ENCODE data around the gene SLC27A2. TPM values are rescaled to one million over a fixed set of nuclear protein-coding genes. Genes with fewer than 3 reads are reported as not detected.

Gene SLC27A2
- polyA plus RNA-seq, 4 donors, result 4.3 to 81.2 (median 11.3) TPM

GRCh38 chr15:50241684-50242450 lies 59.9 kb downstream of the SLC27A2 start:
- no peaks in the 10 kb centered on the region for H3K9me3 ChIP-seq (ENCODE audit: control insufficient read depth in 2 of 2, insufficient read depth in 1 of 2, low read depth in 1 of 2, low read length in 1 of 2)
- no peak overlapping the region for H3K27ac ChIP-seq (ENCODE audit: low read depth in 1 of 3, low read length in 2 of 3)
- H3K36me3 ChIP-seq (ENCODE audit: control insufficient read depth in 3 of 3, insufficient read depth in 2 of 3, low read depth in 1 of 3, low read length in 3 of 3), result no peaks in the 10 kb centered on the region
- no peaks in the 10 kb centered on the region for H3K27me3 ChIP-seq (ENCODE audit: control insufficient read depth in 3 of 3, insufficient read depth in 3 of 3, low read length in 3 of 3)
- H3K4me3 ChIP-seq (ENCODE audit: low read depth in 1 of 3, low read length in 3 of 3), result no peak overlapping the region
- no peaks in the 10 kb centered on the region for H3K4me1 ChIP-seq (ENCODE audit: control insufficient read depth in 3 of 3, insufficient read depth in 2 of 3, low read depth in 1 of 3, low read length in 2 of 3)
- WGBS, 3 donors, result 70 to 77% (median 71%) methylated on average over 5 of the region's 5 CpGs
- no peak for DNase-seq
- FAIRE-seq, result no peak

- no peak overlapping the region for H3K4me3 ChIP-seq (ENCODE audit: low read depth in 1 of 3, low read length in 3 of 3)
- 98 to 100% (median 100%) methylated on average over 1 of the region's 1 CpG for WGBS, 3 donors
- H3K27ac ChIP-seq (ENCODE audit: low read depth in 1 of 3, low read length in 2 of 3), result no peak overlapping the region
- H3K4me1 ChIP-seq (ENCODE audit: control insufficient read depth in 3 of 3, insufficient read depth in 2 of 3, low read depth in 1 of 3, low read length in 2 of 3), result no peaks in the 10 kb centered on the region
- no peak for FAIRE-seq
- no peak for DNase-seq
- no peaks in the 10 kb centered on the region for H3K27me3 ChIP-seq (ENCODE audit: control insufficient read depth in 3 of 3, insufficient read depth in 3 of 3, low read length in 3 of 3)
- H3K9me3 ChIP-seq (ENCODE audit: control insufficient read depth in 2 of 2, insufficient read depth in 1 of 2, low read depth in 1 of 2, low read length in 1 of 2), result no peaks in the 10 kb centered on the region
- H3K36me3 ChIP-seq (ENCODE audit: control insufficient read depth in 3 of 3, insufficient read depth in 2 of 3, low read depth in 1 of 3, low read length in 3 of 3), result no peaks in the 10 kb centered on the region
These were observed 62.2 kb downstream of the SLC27A2 start for GRCh38 chr15:50244153-50244552.

GRCh38 chr15:50244959-50245624 lies 63.1 kb downstream of the SLC27A2 start:
- no peaks in the 10 kb centered on the region for H3K36me3 ChIP-seq (ENCODE audit: control insufficient read depth in 3 of 3, insufficient read depth in 2 of 3, low read depth in 1 of 3, low read length in 3 of 3)
- DNase-seq (no peak), FAIRE-seq (no peak)
- 85 to 94% (median 91%) methylated on average over 2 of the region's 2 CpGs for WGBS, 3 donors
- no peaks in the 10 kb centered on the region for H3K27me3 ChIP-seq (ENCODE audit: control insufficient read depth in 3 of 3, insufficient read depth in 3 of 3, low read length in 3 of 3)
- no peaks in the 10 kb centered on the region for H3K4me1 ChIP-seq (ENCODE audit: control insufficient read depth in 3 of 3, insufficient read depth in 2 of 3, low read depth in 1 of 3, low read length in 2 of 3)
- H3K9me3 ChIP-seq (ENCODE audit: control insufficient read depth in 2 of 2, insufficient read depth in 1 of 2, low read depth in 1 of 2, low read length in 1 of 2), result no peaks in the 10 kb centered on the region
- H3K27ac ChIP-seq (ENCODE audit: low read depth in 1 of 3, low read length in 2 of 3), result no peak overlapping the region
- H3K4me3 ChIP-seq (ENCODE audit: low read depth in 1 of 3, low read length in 3 of 3), result no peak overlapping the region

GRCh38 chr15:50246631-50247030 lies 64.6 kb downstream of the SLC27A2 start:
- 93 to 98% (median 94%) methylated on average over 2 of the region's 2 CpGs for WGBS, 3 donors

GRCh38 chr15:50247819-50248655 lies 66.0 kb downstream of the SLC27A2 start:
- no peaks in the 10 kb centered on the region for H3K9me3 ChIP-seq (ENCODE audit: control insufficient read depth in 2 of 2, insufficient read depth in 1 of 2, low read depth in 1 of 2, low read length in 1 of 2)
- 77 to 82% (median 78%) methylated on average over 14 of the region's 14 CpGs for WGBS, 3 donors
- H3K4me3 ChIP-seq (ENCODE audit: low read depth in 1 of 3, low read length in 3 of 3), result no peak overlapping the region
- no peaks in the 10 kb centered on the region for H3K27me3 ChIP-seq (ENCODE audit: control insufficient read depth in 3 of 3, insufficient read depth in 3 of 3, low read length in 3 of 3)
- H3K27ac ChIP-seq (ENCODE audit: low read depth in 1 of 3, low read length in 2 of 3), result peak overlapping the region in 2 of 3 donors; percentile 9 to 88
- DNase-seq, result peak; percentile 53 to 77
- H3K4me1 ChIP-seq (ENCODE audit: control insufficient read depth in 3 of 3, insufficient read depth in 2 of 3, low read depth in 1 of 3, low read length in 2 of 3), result no peaks in the 10 kb centered on the region
- no peaks in the 10 kb centered on the region for H3K36me3 ChIP-seq (ENCODE audit: control insufficient read depth in 3 of 3, insufficient read depth in 2 of 3, low read depth in 1 of 3, low read length in 3 of 3)
- FAIRE-seq, result no peak

More at GRCh38 chr15:50246631-50247030, 64.6 kb downstream of the SLC27A2 start:
- FAIRE-seq, result no peak
- Histone ChIP-seq H3K36me3 (ENCODE audit: control insufficient read depth in 3 of 3, insufficient read depth in 2 of 3, low read depth in 1 of 3, low read length in 3 of 3) (no peaks in the 10 kb centered on the region), H3K27me3 (ENCODE audit: control insufficient read depth in 3 of 3, insufficient read depth in 3 of 3, low read length in 3 of 3) (no peaks in the 10 kb centered on the region), H3K4me1 (ENCODE audit: control insufficient read depth in 3 of 3, insufficient read depth in 2 of 3, low read depth in 1 of 3, low read length in 2 of 3) (no peaks in the 10 kb centered on the region), H3K27ac (ENCODE audit: low read depth in 1 of 3, low read length in 2 of 3) (no peak overlapping the region), H3K4me3 (ENCODE audit: low read depth in 1 of 3, low read length in 3 of 3) (no peak overlapping the region), H3K9me3 (ENCODE audit: control insufficient read depth in 2 of 2, insufficient read depth in 1 of 2, low read depth in 1 of 2, low read length in 1 of 2) (no peaks in the 10 kb centered on the region)
- no peak for DNase-seq

GRCh38 chr15:50248994-50249582 lies 67.1 kb downstream of the SLC27A2 start:
- Histone ChIP-seq H3K4me3 (ENCODE audit: low read depth in 1 of 3, low read length in 3 of 3) (no peak overlapping the region), H3K4me1 (ENCODE audit: control insufficient read depth in 3 of 3, insufficient read depth in 2 of 3, low read depth in 1 of 3, low read length in 2 of 3) (no peaks in the 10 kb centered on the region), H3K36me3 (ENCODE audit: control insufficient read depth in 3 of 3, insufficient read depth in 2 of 3, low read depth in 1 of 3, low read length in 3 of 3) (no peaks in the 10 kb centered on the region), H3K27ac (ENCODE audit: low read depth in 1 of 3, low read length in 2 of 3) (no peak overlapping the region), H3K27me3 (ENCODE audit: control insufficient read depth in 3 of 3, insufficient read depth in 3 of 3, low read length in 3 of 3) (no peaks in the 10 kb centered on the region), H3K9me3 (ENCODE audit: control insufficient read depth in 2 of 2, insufficient read depth in 1 of 2, low read depth in 1 of 2, low read length in 1 of 2) (no peaks in the 10 kb centered on the region)
- no peak for FAIRE-seq
- WGBS, 3 donors, result 57 to 69% (median 60%) methylated on average over 4 of the region's 4 CpGs
- no peak for DNase-seq

- 78 to 85% (median 83%) methylated on average over 2 of the region's 2 CpGs for WGBS, 3 donors
- DNase-seq, result no peak
- Histone ChIP-seq H3K4me1 (ENCODE audit: control insufficient read depth in 3 of 3, insufficient read depth in 2 of 3, low read depth in 1 of 3, low read length in 2 of 3) (no peaks in the 10 kb centered on the region), H3K9me3 (ENCODE audit: control insufficient read depth in 2 of 2, insufficient read depth in 1 of 2, low read depth in 1 of 2, low read length in 1 of 2) (no peaks in the 10 kb centered on the region), H3K27ac (ENCODE audit: low read depth in 1 of 3, low read length in 2 of 3) (no peak overlapping the region), H3K27me3 (ENCODE audit: control insufficient read depth in 3 of 3, insufficient read depth in 3 of 3, low read length in 3 of 3) (no peaks in the 10 kb centered on the region), H3K4me3 (ENCODE audit: low read depth in 1 of 3, low read length in 3 of 3) (no peak overlapping the region), H3K36me3 (ENCODE audit: control insufficient read depth in 3 of 3, insufficient read depth in 2 of 3, low read depth in 1 of 3, low read length in 3 of 3) (no peaks in the 10 kb centered on the region)
- no peak for FAIRE-seq
These were observed 67.7 kb downstream of the SLC27A2 start for GRCh38 chr15:50249704-50250103.

GRCh38 chr15:50250760-50251394 lies 68.9 kb downstream of the SLC27A2 start:
- no peaks in the 10 kb centered on the region for H3K4me1 ChIP-seq (ENCODE audit: control insufficient read depth in 3 of 3, insufficient read depth in 2 of 3, low read depth in 1 of 3, low read length in 2 of 3)
- no peaks in the 10 kb centered on the region for H3K36me3 ChIP-seq (ENCODE audit: control insufficient read depth in 3 of 3, insufficient read depth in 2 of 3, low read depth in 1 of 3, low read length in 3 of 3)
- H3K27me3 ChIP-seq (ENCODE audit: control insufficient read depth in 3 of 3, insufficient read depth in 3 of 3, low read length in 3 of 3), result no peaks in the 10 kb centered on the region
- no peaks in the 10 kb centered on the region for H3K9me3 ChIP-seq (ENCODE audit: control insufficient read depth in 2 of 2, insufficient read depth in 1 of 2, low read depth in 1 of 2, low read length in 1 of 2)
- no peak overlapping the region for H3K4me3 ChIP-seq (ENCODE audit: low read depth in 1 of 3, low read length in 3 of 3)
- DNase-seq (no peak), FAIRE-seq (no peak)
- H3K27ac ChIP-seq (ENCODE audit: low read depth in 1 of 3, low read length in 2 of 3), result no peak overlapping the region
- WGBS, 3 donors, result 77 to 81% (median 80%) methylated on average over 6 of the region's 6 CpGs

Data from small intestine (tissue), 7 donors.